B cell (primary cell): ENCODE data around the gene OSCAR.

Experiments
- CTCF ChIP-seq: fragments of 200-600 bp; IDR thresholded peaks from one replicate; pipeline ENCODE4 v1.8.0; 2022; ENCODE audit warnings: antibody characterized with exemption, mild to moderate bottlenecking
- EZH2 ChIP-seq: IDR thresholded peaks from 2 replicates; pipeline ENCODE4 v1.6.1; 2012; ENCODE audit warnings: borderline replicate concordance, low read depth, mild to moderate bottlenecking, moderate library complexity, low read length; ENCODE audit not compliant: insufficient read depth, poor library complexity, severe bottlenecking

GRCh38 chr19:54128441-54128725 is 27.8 kb upstream of the OSCAR start:
- TF ChIP-seq CTCF (no peak), EZH2 (no peak)
